T-helper 2 cell (primary cell): ENCODE measurements around the gene ATAD2B.
A peak's percentile ranks its signal among the peaks of the same experiment; 100 is the strongest.
"Not testable (repeated sequence)": the region's sequence is repeated elsewhere in the genome, so short reads cannot be mapped to it uniquely, and the experiment has no call there.

Source experiments
- DNase-seq, 5 experiments: peaks; one replicate each; pipeline versions ENCODE4 v3.0.0 to v3.0.0-alpha.2; 2012 to 2022

Gene ATAD2B

GRCh38 chr2:23788100-23788499, 138.8 kb downstream of the ATAD2B start:
- peak in 1 of 5 experiments; percentile 76 for DNase-seq

- no peak for DNase-seq
Measured at GRCh38 chr2:23784971-23785370, 142.0 kb downstream of the ATAD2B start.

GRCh38 chr2:23782646-23783045, 144.3 kb downstream of the ATAD2B start:
- no peak for DNase-seq

GRCh38 chr2:23782126-23782525, 144.8 kb downstream of the ATAD2B start:
- no peak for DNase-seq

- DNase-seq, result not testable (repeated sequence)
Measured at GRCh38 chr2:23780465-23780864, 146.5 kb downstream of the ATAD2B start.

- no peak for DNase-seq
Measured at GRCh38 chr2:23777826-23778225, 149.1 kb downstream of the ATAD2B start.

- DNase-seq, result no peak
Measured at GRCh38 chr2:23776021-23776420, 150.9 kb downstream of the ATAD2B start.

- no peak for DNase-seq
Measured at GRCh38 chr2:23772684-23773083, 154.2 kb downstream of the ATAD2B start.

- DNase-seq, result no peak
Measured at GRCh38 chr2:23772056-23772455, 154.9 kb downstream of the ATAD2B start.

GRCh38 chr2:23769364-23769763, 157.6 kb downstream of the ATAD2B start:
- DNase-seq, result no peak

- DNase-seq, result no peak
Measured at GRCh38 chr2:23767876-23768621, 158.9 kb downstream of the ATAD2B start.

- no peak for DNase-seq
Measured at GRCh38 chr2:23762141-23762540, 164.8 kb downstream of the ATAD2B start.

GRCh38 chr2:23761638-23762037, 165.3 kb downstream of the ATAD2B start:
- no peak for DNase-seq

GRCh38 chr2:23760736-23761135, 166.2 kb downstream of the ATAD2B start:
- no peak for DNase-seq

GRCh38 chr2:23757686-23758433, 169.1 kb downstream of the ATAD2B start:
- DNase-seq, result no peak

GRCh38 chr2:23756593-23757292, 170.2 kb downstream of the ATAD2B start:
- no peak for DNase-seq

- DNase-seq, result no peak
Measured at GRCh38 chr2:23754970-23755369, 172.0 kb downstream of the ATAD2B start.

- DNase-seq, result no peak
Measured at GRCh38 chr2:23753291-23754010, 173.5 kb downstream of the ATAD2B start.

GRCh38 chr2:23751747-23752265, 175.1 kb downstream of the ATAD2B start:
- no peak for DNase-seq

- no peak for DNase-seq
Measured at GRCh38 chr2:23746141-23746863, 180.6 kb downstream of the ATAD2B start.

GRCh38 chr2:23745726-23746105, 181.2 kb downstream of the ATAD2B start:
- DNase-seq, result no peak
